Right atrium auricular region (tissue), 2 donors: ENCODE measurements around the gene LAMB1. TPM values are rescaled to one million over a fixed set of nuclear protein-coding genes. Genes with fewer than 3 reads are reported as not detected.

Source experiments
- DNase-seq: peaks from one replicate; pipeline ENCODE4 v3.0.0-alpha.2; 2019; ENCODE audit warnings: low spot score
- H3K27ac ChIP-seq, 2 donors: fragments of 200-600 bp; sonication (generic); 1 replicate in 1 of 2; 2 replicates in 1 of 2; pipeline ENCODE4 v1.5.1; 2016 to 2019
- H3K27me3 ChIP-seq, 2 donors: fragments of 200-600 bp; sonication (generic); one replicate each; pipeline versions ENCODE4 v1.5.1 to v1.6.0; 2017 to 2019
- H3K36me3 ChIP-seq: fragments of 200-600 bp; sonication (generic); one replicate; pipeline ENCODE4 v1.5.1; 2016
- H3K4me1 ChIP-seq, 2 donors: fragments of 200-600 bp; sonication (generic); one replicate each; pipeline versions ENCODE4 v1.5.1 to v1.6.0; 2017 to 2019
- H3K4me3 ChIP-seq, 2 donors: fragments of 200-600 bp; sonication (generic); 1 replicate in 1 of 2; 2 replicates in 1 of 2; pipeline ENCODE4 v1.5.1; 2017 to 2019; ENCODE audit warnings: mild to moderate bottlenecking in 1 of 2, moderate library complexity in 1 of 2
- H3K9me3 ChIP-seq, 2 donors: fragments of 200-600 bp; sonication (generic); one replicate each; pipeline ENCODE4 v1.5.1; 2019
- CTCF ChIP-seq, 2 donors: fragments of 200-600 bp; sonication (generic); IDR thresholded peaks; one replicate each; pipeline ENCODE4 v1.5.1; 2019; ENCODE audit warnings: antibody characterized with exemption in 2 of 2
- total RNA-seq, 2 donors: library from RNA; depleted of rRNA; stranded (reverse); fragments of >200 nt; gene quantifications; one replicate each; pipeline ENCODE4 v1.1.0, GENCODE V29; 2016

Gene LAMB1
- total RNA-seq, 2 donors from 2014 or later = 52.2 to 60.7 TPM

DNA sequence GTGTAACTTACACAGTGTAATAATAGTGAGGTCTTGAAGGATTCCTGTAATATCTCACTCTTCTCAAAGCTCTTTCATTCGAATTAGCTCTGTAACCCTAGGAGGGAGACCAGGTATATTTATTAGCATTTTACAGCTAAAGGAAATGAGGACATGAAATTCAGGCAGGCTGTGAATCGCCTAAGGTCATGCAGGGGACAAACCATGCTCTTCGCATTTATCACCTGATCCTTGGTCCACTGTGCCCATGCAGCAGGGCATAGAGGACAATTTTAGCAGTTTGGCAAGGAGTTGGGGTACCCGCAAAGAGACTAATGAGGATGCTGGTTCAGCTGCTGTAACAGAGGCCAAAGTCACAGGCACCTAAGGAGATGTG is 14.8 kb upstream of the LAMB1 start:
- TF ChIP-seq CTCF (IDR thresholded peaks at IDR 0.05) = no peak
- Histone ChIP-seq H3K27me3 (no peaks in the 10 kb centered on the region), H3K27ac (no peak overlapping the region), H3K4me3 (no peak overlapping the region), H3K9me3 (no peaks in the 10 kb centered on the region), H3K36me3 (no peaks in the 10 kb centered on the region), H3K4me1 (no peaks in the 10 kb centered on the region)
- no peak for DNase-seq

- no peak for DNase-seq
- no peaks in the 10 kb centered on the region for H3K9me3 ChIP-seq
- peak; percentile 16 to 59 for TF ChIP-seq CTCF (IDR thresholded peaks at IDR 0.05)
- H3K4me3 ChIP-seq = no peak overlapping the region
- no peaks in the 10 kb centered on the region for H3K27me3 ChIP-seq
- H3K36me3 ChIP-seq = no peaks in the 10 kb centered on the region
- no peaks in the 10 kb centered on the region for H3K4me1 ChIP-seq
- no peak overlapping the region for H3K27ac ChIP-seq
Measured at GRCh38 chr7:108016841-108017775, 14.1 kb upstream of the LAMB1 start.

- no peaks in the 10 kb centered on the region for H3K9me3 ChIP-seq
- H3K4me3 ChIP-seq = no peak overlapping the region
- no peaks in the 10 kb centered on the region for H3K27me3 ChIP-seq
- no peak for TF ChIP-seq CTCF (IDR thresholded peaks at IDR 0.05)
- no peaks in the 10 kb centered on the region for H3K36me3 ChIP-seq
- DNase-seq = no peak
- H3K4me1 ChIP-seq = no peaks in the 10 kb centered on the region
- H3K27ac ChIP-seq = no peak overlapping the region
Measured at GRCh38 chr7:108015740-108016139, 12.8 kb upstream of the LAMB1 start.

DNA sequence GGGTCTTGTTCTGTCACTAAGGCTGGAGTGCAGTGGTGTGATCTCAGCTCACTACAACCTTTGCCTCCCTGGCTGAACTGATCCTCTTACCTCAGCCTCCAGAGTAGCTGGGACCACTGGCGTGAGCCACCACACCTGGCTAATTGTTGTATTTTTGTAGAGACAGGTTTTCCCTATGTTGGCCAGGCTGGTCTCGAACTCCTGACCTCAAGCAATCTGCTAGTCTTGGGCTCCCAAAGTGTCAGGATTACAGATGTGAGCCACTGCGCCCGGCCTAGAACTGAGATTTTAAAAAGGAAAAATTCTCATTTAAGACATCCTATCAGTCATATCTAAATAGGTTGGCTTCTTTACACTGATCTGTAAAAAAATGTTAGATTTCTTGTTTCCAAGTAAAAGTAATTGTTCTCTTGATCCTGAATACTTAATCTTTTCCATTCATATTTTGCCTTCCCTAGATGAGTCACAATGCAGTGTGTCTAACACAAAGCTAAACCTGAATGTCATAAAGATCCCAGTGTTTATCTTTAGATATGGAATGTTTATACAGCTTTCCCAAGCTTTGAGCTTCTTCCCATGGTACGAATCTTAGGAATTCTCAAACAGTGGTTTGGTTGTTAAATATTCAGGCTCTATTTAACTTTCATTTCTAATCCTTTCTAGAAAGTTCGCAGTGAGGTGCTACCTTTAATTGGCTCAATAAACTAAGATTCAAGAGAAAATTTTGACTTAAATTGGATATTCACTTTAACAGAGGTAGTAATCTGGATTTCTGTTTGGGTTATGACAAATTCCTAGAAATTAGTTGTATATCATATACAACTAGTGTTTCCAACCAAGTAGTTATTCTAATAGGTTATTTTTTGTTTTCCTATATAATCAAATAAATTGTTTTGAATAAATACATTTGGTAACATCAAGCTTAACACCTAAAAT is 12.1 kb upstream of the LAMB1 start:
- no peaks in the 10 kb centered on the region for H3K9me3 ChIP-seq
- no peak overlapping the region for H3K27ac ChIP-seq
- no peak for TF ChIP-seq CTCF (IDR thresholded peaks at IDR 0.05)
- DNase-seq = no peak
- no peak overlapping the region for H3K4me3 ChIP-seq
- H3K4me1 ChIP-seq = no peaks in the 10 kb centered on the region
- H3K36me3 ChIP-seq = no peaks in the 10 kb centered on the region
- H3K27me3 ChIP-seq = no peaks in the 10 kb centered on the region

- Histone ChIP-seq H3K27me3 (peaks cover 0 to under 1% of the 10 kb centered on the region in 2 donors), H3K27ac (no peak overlapping the region), H3K4me3 (no peak overlapping the region), H3K4me1 (no peaks in the 10 kb centered on the region), H3K36me3 (no peaks in the 10 kb centered on the region), H3K9me3 (no peaks in the 10 kb centered on the region)
- no peak for DNase-seq
- TF ChIP-seq CTCF (IDR thresholded peaks at IDR 0.05) = no peak
Measured at GRCh38 chr7:108014215-108014614, 11.3 kb upstream of the LAMB1 start.
